CD4-positive, alpha-beta T cell treated with Interferon alpha-2 for 1 hour (primary cell): ENCODE results near the gene MED12.

Source experiments
- DNase-seq, 2 donors: peaks; one replicate each; pipeline ENCODE4 v3.0.0-alpha.2; 2020 to 2022

MED12 gene

GRCh38 chrX:71107762-71108360 lies 10.5 kb upstream of the MED12 start:
- DNase-seq, result peak; percentile 23 to 56

DNA sequence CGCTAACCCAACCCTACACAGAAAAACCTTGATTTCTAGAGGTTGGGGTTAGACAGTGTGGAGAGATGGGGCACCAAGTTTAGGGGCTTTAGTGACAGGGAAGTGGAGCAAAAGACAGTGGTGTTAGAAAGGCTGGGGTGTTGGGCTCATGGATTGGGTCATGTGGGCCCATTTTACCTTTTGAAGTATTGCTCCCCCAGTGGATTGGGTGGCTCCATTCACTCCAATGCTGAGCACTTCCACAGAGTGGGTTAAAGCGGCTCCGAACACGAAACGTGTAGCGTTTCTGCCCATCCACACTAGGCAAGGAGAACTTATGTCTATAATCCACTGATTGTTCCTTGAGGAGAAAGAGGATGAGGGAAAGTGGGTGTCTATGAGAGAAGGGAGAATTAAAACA lies 9.3 kb upstream of the MED12 start:
- peak in 1 of 2 donors; percentile 46 for DNase-seq

- peak; percentile 90 to 93 for DNase-seq
Measured at GRCh38 chrX:71111141-71111843, 7.1 kb upstream of the MED12 start, which contains the start of gene IL2RG. IL2RG (minus strand) TSS chrX:71111577; CDS start chrX:71111539, 38 bp downstream.

DNA sequence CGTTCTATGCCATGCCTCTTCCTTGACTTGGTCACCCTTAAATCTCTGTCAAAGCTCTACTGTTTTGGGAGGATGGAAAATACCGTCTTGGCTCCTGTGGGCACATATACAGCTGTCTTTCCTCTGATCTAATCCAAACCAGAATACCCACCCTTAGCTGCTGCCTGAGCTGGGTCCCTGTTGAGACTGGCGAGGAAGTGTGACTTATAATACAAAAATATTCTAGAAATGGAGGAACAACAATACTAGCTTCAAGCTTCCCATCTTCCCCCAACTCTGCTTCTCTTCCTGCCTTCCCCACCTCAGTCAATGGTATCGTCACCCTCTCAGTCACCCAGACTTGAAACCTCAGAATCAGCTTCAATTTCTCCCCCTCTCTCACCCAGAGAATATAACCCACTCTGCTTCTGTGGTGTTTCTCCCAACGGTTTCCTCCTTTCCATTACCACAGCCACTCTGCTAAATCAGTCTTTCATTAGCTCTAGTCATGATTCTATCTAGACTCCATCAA lies 6.4 kb upstream of the MED12 start:
- DNase-seq, result peak; percentile 21 to 65

DNA sequence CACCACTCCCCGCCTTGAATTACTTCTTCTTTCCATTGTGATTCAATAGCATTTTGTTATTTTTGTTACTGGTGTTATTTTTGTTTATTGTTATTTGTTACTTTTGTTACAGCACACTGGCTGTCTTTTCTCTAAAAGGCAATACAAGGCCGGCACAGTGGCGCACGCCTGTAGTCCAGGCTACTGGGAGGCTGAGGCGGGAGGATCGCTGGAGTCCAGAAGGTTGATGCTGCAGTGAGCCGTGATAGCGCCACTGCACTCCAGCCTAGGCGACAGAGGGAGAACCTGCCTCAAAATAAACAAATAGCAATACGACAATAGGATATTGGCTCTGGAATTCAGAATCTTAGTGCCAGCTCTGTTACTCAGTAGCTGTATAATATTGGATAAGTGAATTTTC lies 1.0 kb upstream of the MED12 start:
- no peak for DNase-seq

DNA sequence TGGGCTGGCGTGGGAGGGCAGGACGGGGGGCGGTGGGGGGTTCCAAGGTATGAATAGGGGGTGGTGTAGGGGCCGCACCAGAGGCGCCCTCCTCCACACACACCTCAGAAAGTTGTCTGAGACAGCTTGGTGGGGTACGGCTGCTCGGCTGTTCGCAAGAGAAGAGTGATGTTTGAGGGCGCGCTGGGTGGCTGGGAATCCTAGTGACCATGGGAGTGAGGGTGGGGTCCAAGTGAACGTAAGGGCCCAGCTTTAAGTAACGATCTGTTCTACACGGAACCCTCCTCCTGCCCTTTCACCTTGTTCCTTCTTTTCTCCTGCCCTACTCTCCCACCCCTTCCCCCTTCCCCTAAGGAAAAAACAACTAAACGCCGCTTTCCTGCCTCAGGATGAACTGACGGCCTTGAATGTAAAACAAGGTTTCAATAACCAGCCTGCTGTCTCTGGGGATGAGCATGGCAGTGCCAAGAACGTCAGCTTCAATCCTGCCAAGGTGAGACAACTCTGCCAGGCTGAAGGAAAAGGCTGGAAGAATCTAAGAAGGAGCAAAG lies 664 bp downstream of the MED12 start:
- DNase-seq, result no peak

DNA sequence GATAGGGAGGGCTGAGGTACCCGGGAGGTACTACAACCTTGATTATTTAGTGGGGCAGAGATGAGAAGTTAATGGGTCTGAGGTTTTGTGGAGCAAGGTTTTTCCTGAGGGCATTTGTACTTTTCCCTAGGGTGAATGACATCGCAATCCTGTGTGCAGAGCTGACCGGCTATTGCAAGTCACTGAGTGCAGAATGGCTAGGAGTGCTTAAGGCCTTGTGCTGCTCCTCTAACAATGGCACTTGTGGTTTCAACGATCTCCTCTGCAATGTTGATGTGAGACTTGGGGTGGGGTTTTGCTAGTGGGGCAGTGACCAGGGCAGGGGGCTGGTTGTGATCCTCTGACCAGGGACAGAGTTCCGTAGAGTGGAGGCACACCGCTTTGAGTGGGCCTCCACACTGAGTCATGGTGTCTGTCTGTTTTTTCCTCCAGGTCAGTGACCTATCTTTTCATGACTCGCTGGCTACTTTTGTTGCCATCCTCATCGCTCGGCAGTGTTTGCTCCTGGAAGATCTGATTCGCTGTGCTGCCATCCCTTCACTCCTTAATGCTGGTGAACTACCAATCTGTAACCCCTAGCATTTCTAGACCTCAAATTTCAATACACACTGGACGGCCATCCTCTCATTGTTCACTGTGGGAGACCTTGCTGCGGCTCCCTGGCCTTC lies 9.9 kb downstream of the MED12 start:
- DNase-seq, result no peak

DNA sequence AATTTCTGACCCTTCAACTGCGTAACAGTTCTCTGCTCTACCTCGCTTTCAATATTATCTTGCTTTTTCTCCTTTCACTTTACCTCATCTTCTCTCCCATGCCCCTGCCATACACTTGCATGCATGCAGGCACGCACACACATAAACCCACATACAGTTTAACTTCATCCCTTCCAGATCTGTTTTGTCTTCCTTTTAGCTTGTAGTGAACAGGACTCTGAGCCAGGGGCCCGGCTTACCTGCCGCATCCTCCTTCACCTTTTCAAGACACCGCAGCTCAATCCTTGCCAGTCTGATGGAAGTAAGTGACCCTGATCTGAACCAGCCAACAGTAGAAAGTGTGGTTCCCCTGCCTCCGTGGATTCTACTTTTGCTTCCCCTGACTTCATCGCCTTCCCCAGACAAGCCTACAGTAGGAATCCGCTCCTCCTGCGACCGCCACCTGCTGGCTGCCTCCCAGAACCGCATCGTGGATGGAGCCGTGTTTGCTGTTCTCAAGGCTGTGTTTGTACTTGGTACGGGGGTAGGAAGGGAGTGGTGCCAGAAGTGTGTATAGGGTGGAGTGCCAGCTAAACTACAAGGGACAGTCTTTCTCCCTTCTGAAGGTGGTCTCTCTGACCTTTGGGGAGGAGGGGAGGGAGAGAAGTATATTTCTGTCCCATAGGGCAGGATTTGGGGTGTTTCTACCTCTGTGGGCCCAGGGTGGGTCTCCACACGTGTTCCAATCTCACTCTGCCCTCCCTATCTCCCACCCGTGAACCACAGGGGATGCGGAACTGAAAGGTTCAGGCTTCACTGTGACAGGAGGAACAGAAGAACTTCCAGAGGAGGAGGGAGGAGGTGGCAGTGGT lies 10.7 kb downstream of the MED12 start:
- DNase-seq, result peak; percentile 76 to 83

- DNase-seq, result no peak
Measured at GRCh38 chrX:71131510-71131909, 13.1 kb downstream of the MED12 start.

DNA sequence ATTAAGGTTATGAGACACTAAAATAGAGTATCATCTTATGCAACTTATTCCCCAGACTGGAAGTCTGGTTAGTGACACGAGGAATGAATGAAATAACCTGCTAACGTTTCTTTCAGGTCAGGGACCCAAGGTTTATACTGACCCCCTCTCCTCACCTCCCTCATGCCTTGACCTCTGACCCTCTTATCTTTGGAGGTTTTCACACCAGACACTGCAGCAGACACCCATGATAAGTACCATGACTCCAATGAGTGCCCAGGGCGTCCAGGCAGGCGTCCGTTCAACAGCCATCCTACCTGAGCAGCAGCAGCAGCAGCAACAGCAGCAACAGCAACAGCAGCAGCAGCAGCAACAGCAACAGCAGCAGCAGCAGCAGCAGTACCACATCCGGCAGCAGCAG lies 22.0 kb downstream of the MED12 start:
- no peak for DNase-seq

GRCh38 chrX:71143508-71143907 lies 25.1 kb downstream of the MED12 start:
- DNase-seq, result no peak

DNA sequence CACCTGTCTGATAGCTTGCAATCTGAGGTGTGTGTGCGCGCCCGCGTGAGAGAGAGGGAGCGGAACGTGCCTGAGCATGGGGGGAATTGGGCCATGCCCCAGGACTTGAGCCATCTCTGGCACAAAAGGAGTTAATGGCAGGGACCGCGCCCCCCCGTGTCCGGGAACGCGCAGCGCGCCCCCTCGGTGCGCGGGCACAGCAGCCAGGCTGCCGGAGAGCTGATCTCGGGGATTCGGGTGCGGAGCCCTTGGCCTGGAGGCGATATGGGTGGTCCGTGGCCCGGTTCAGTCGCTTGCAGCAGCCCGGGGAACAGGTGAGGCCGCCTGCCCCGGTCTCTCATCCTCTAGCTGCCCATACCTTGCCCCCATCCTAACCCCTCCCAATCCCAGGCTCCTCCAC lies 26.3 kb downstream of the MED12 start, which contains the start of gene NLGN3:
Gene NLGN3, plus strand, starts transcription at position 191 of the 400 bp plus-strand sequence. CDS start 2,909 bp downstream, outside the sequence.
- no peak for DNase-seq

- DNase-seq, result no peak
Measured at GRCh38 chrX:71147496-71148277, 29.3 kb downstream of the MED12 start.

DNA sequence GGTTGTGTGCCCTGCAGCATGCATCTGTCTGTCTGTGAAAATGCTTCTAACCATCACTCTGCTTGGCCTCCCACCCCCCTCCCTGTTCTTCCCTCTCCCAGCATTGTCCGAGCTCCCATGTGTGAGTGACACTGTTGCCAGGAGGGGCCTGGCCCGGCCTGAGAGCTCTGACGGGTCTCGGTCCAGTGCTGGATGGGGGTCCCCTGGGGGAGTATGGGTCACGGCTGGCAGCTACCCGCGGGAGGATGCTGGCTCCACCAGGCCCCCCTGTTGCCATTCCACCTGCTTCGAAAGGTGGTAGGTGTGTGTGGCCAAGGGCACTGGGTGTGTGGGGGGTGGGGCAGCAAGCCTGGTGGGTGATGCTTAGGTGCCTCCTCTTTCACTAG lies 29.9 kb downstream of the MED12 start:
- no peak for DNase-seq

GRCh38 chrX:71151366-71151765 lies 33.0 kb downstream of the MED12 start:
- no peak for DNase-seq

- no peak for DNase-seq
Measured at GRCh38 chrX:71154196-71154595, 35.8 kb downstream of the MED12 start.

GRCh38 chrX:71154641-71155040 lies 36.2 kb downstream of the MED12 start:
- no peak for DNase-seq

GRCh38 chrX:71158603-71159002 lies 40.2 kb downstream of the MED12 start:
- DNase-seq, result no peak

DNA sequence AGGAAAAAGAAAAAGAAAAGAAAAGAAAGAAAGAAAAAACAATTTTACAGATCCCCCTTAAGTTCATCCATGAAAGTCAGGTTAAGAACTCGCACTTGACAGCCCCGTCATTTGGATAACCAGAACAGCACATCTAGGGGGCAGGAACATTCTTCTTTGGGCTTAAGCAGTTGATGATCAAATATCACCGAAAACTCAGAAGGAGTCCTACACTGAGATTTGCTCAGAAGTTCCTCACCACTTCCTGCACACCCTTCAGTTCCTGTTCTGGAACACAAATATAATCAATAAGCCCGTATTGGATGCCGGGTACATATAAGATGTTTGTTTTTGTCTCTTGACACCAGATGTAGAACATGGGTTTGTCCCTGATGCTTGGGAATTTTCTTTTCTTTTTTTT lies 40.9 kb downstream of the MED12 start:
- DNase-seq, result no peak

- no peak for DNase-seq
Measured at GRCh38 chrX:71160475-71160874, 42.1 kb downstream of the MED12 start.

GRCh38 chrX:71162981-71163380 lies 44.6 kb downstream of the MED12 start:
- no peak for DNase-seq

DNA sequence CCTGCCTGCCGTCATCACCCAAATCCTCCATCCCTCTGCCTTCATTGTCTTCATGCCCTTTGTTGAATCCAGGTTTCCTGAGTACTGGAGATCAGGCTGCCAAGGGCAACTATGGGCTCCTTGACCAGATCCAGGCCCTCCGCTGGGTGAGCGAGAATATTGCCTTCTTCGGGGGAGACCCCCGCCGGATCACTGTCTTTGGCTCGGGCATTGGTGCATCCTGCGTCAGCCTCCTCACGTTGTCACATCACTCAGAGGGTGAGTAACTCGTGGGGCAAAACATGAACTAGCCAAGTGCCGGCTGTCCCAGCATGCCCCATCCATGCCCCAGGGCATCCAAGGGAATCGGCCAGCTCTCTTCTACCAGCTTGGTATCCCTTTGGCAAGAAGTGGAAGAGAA lies 45.7 kb downstream of the MED12 start:
- no peak for DNase-seq
